Fibroblast of pulmonary artery (primary cell): ENCODE measurements around the gene UNC5B.

Experiments used
- DNase-seq: peaks from one replicate; pipeline ENCODE4 v3.0.0-alpha.2; 2010; ENCODE audit warnings: low read depth
- H3K4me3 ChIP-seq: replicated peaks from 2 replicates; pipeline ENCODE4 v1.5.1; 2011; ENCODE audit warnings: low read depth, mild to moderate bottlenecking, control low read depth, low read length, moderate library complexity
- CTCF ChIP-seq: IDR thresholded peaks from 2 replicates; pipeline ENCODE4 v1.5.1; 2011; ENCODE audit warnings: mild to moderate bottlenecking, control low read depth, low read length, inconsistent platforms; ENCODE audit errors: missing control alignments

UNC5B gene

GRCh38 chr10:71193516-71193915 lies 18.9 kb upstream of the UNC5B start:
- TF ChIP-seq CTCF = no peak
- DNase-seq = no peak
- H3K4me3 ChIP-seq = no peak overlapping the region

GRCh38 chr10:71197955-71198354 lies 14.4 kb upstream of the UNC5B start:
- no peak for TF ChIP-seq CTCF
- DNase-seq = no peak
- H3K4me3 ChIP-seq = no peak overlapping the region

GRCh38 chr10:71201849-71202248 lies 10.5 kb upstream of the UNC5B start:
- H3K4me3 ChIP-seq = no peak overlapping the region
- no peak for DNase-seq
- TF ChIP-seq CTCF = no peak

GRCh38 chr10:71202314-71202713 lies 10.1 kb upstream of the UNC5B start:
- H3K4me3 ChIP-seq = no peak overlapping the region
- no peak for TF ChIP-seq CTCF

GRCh38 chr10:71203124-71203523 lies 9.2 kb upstream of the UNC5B start:
- no peak overlapping the region for H3K4me3 ChIP-seq
- no peak for TF ChIP-seq CTCF

More at GRCh38 chr10:71202314-71202713, 10.1 kb upstream of the UNC5B start:
- no peak for DNase-seq

GRCh38 chr10:71203716-71204115 lies 8.7 kb upstream of the UNC5B start:
- no peak overlapping the region for H3K4me3 ChIP-seq
- TF ChIP-seq CTCF = no peak

More at GRCh38 chr10:71203124-71203523, 9.2 kb upstream of the UNC5B start:
- no peak for DNase-seq

GRCh38 chr10:71204746-71205145 lies 7.6 kb upstream of the UNC5B start:
- no peak overlapping the region for H3K4me3 ChIP-seq
- TF ChIP-seq CTCF = no peak
- DNase-seq = no peak

More at GRCh38 chr10:71203716-71204115, 8.7 kb upstream of the UNC5B start:
- DNase-seq = no peak
